K562 (cell line): ENCODE results near the gene ASF1B. TPM values are rescaled to one million over a fixed set of nuclear protein-coding genes. Genes with fewer than 3 reads are reported as not detected.

ENCODE experiments used
- ATAC-seq: fragments of 200-7000 bp; cut with Tn5 transposase; 3 replicates; pipeline ENCODE4 v1.9.1; 2020; ENCODE audit warnings: moderate library complexity
- BruUV-seq: library from RNA; stranded (reverse); fragments of 400-500 nt; replicated peaks from 2 replicates; lab custom pipeline; 2021; lab: Mats Ljungman, UMichigan
- CTCF ChIA-PET: fragments of 300-600 bp; formaldehyde crosslinking; extraction: SDS; loops from one replicate; lab custom pipeline; 2021; ENCODE audit warnings: low intra/inter-chr PET ratio; lab: Yijun Ruan, JAX
- POLR2A ChIA-PET: fragments of 300-600, 350-650 bp; sonication (Branson Sonifier 250); formaldehyde crosslinking; extraction: SDS; loops from one replicate; lab custom pipeline; 2021; ENCODE audit warnings: antibody characterized with exemption, inconsistent platforms; lab: Yijun Ruan, JAX
- DNase-seq, 4 experiments: peaks; one replicate each; pipeline versions ENCODE4 v3.0.0 to v3.0.0-alpha.2; 2011 to 2018; ENCODE audit warnings: low spot score in 3 of 4, mixed read lengths in 3 of 4; ENCODE audit errors: extremely low read depth in 1 of 4
- FAIRE-seq: peaks from 2 replicates; lab custom pipeline; 2011; peaks lifted over from hg19 to GRCh38; lab: Jason Lieb, UNC
- H2AFZ ChIP-seq: 2 replicates; pipeline ENCODE4 v1.6.0; 2011; ENCODE audit warnings: low read depth, low read length, control low read depth, inconsistent platforms
- H3K27ac ChIP-seq: fragments of 200-600 bp; 3 replicates; pipeline ENCODE4 v1.8.0; 2011; ENCODE audit warnings: low read depth, mild to moderate bottlenecking, control low read depth, inconsistent platforms, low read length, moderate library complexity, mixed read lengths; ENCODE audit errors: extremely low read depth
- H3K27me3 ChIP-seq, 2 experiments: fragments of 300-600 bp in 1 of 2; 2 replicates in 1 of 2; 3 replicates in 1 of 2; pipeline versions ENCODE4 v1.6.0 to v1.8.0; 2011; ENCODE audit warnings: inconsistent platforms in 2 of 2, low read length in 2 of 2, mild to moderate bottlenecking in 1 of 2, mixed read lengths in 1 of 2, moderate library complexity in 1 of 2; ENCODE audit not compliant: control insufficient read depth in 2 of 2, insufficient read depth in 2 of 2
- H3K36me3 ChIP-seq: fragments of 300-600 bp; 3 replicates; pipeline ENCODE4 v1.8.0; 2011; ENCODE audit warnings: mild to moderate bottlenecking, low read length, inconsistent platforms; ENCODE audit not compliant: control insufficient read depth, insufficient read depth
- H3K4me1 ChIP-seq, 2 experiments: fragments of 200-600 bp in 1 of 2; replicated peaks in 1 of 2; 2 replicates in 1 of 2; 3 replicates in 1 of 2; pipeline versions ENCODE4 v1.5.1 to v1.8.0; 2011; ENCODE audit warnings: inconsistent platforms in 2 of 2, low read length in 2 of 2, mild to moderate bottlenecking in 1 of 2, mixed read lengths in 1 of 2, moderate library complexity in 1 of 2; ENCODE audit not compliant: control insufficient read depth in 2 of 2, insufficient read depth in 2 of 2
- H3K4me2 ChIP-seq: 2 replicates; pipeline ENCODE4 v1.6.1; 2011; ENCODE audit warnings: low read length, control low read depth, inconsistent platforms, mixed read lengths; ENCODE audit not compliant: insufficient read depth
- H3K4me3 ChIP-seq: fragments of 200-600 bp; sonication (generic), shearing (Covaris generic); 2 replicates; pipeline ENCODE4 v1.5.1; 2016; ENCODE audit warnings: control low read depth, inconsistent platforms
- H3K79me2 ChIP-seq: fragments of 200-600 bp; 3 replicates; pipeline ENCODE4 v1.8.0; 2011; ENCODE audit warnings: low read length, inconsistent platforms; ENCODE audit not compliant: control insufficient read depth, insufficient read depth
- H3K9ac ChIP-seq, 2 experiments: 2 replicates each; pipeline versions ENCODE4 v1.6.0 to v1.6.1; 2011; ENCODE audit warnings: low read depth in 2 of 2, low read length in 2 of 2, control low read depth in 1 of 2, inconsistent platforms in 1 of 2, mild to moderate bottlenecking in 1 of 2, mixed read lengths in 1 of 2; ENCODE audit not compliant: insufficient read depth in 1 of 2
- H3K9me1 ChIP-seq: one replicate; pipeline ENCODE4 v1.6.0; 2011; ENCODE audit warnings: inconsistent platforms, mild to moderate bottlenecking, low read length, moderate library complexity; ENCODE audit not compliant: control insufficient read depth, insufficient read depth
- H3K9me3 ChIP-seq: replicated peaks from 2 replicates; pipeline ENCODE4 v1.5.1; 2011; ENCODE audit warnings: low read depth, low read length, inconsistent platforms; ENCODE audit not compliant: control insufficient read depth, insufficient read depth
- H4K20me1 ChIP-seq: replicated peaks from 2 replicates; pipeline ENCODE4 v1.6.1; 2011; ENCODE audit warnings: low read length, inconsistent platforms, mixed read lengths; ENCODE audit not compliant: control insufficient read depth, insufficient read depth
- BCLAF1 ChIP-seq, 2 experiments: fragments of 450-650 bp in 1 of 2; IDR thresholded peaks; 2 replicates each; pipeline ENCODE4 v1.6.1; 2011 to 2017; ENCODE audit warnings: low read depth in 2 of 2, antibody characterized with exemption in 1 of 2, borderline replicate concordance in 1 of 2, low read length in 1 of 2, mild to moderate bottlenecking in 1 of 2, mixed read lengths in 1 of 2; ENCODE audit not compliant: control insufficient read depth in 1 of 2
- GATAD2B ChIP-seq: fragments of 450-650 bp; IDR thresholded peaks from 2 replicates; pipeline ENCODE4 v1.6.1; 2017; ENCODE audit warnings: mild to moderate bottlenecking, borderline replicate concordance
- HDAC2 ChIP-seq: fragments of 450-650 bp; IDR thresholded peaks from 2 replicates; pipeline ENCODE4 v1.6.1; 2016; ENCODE audit warnings: mild to moderate bottlenecking
- SIN3B ChIP-seq: fragments of 450-650 bp; IDR thresholded peaks from 2 replicates; pipeline ENCODE4 v1.6.1; 2017; ENCODE audit warnings: low read depth, mild to moderate bottlenecking, moderate library complexity
- WGBS: fragments of 100-300 bp; shearing (Covaris generic); methylation state at CpG from one replicate; pipeline ENCODE4 v1.1.6; 2016; ENCODE audit warnings: low coverage, mixed read lengths; ENCODE audit not compliant: insufficient coverage; ENCODE audit errors: missing lambda C conversion rate; 5-methylcytosine and 5-hydroxymethylcytosine counted together
- in situ Hi-C: fragments of 300-500 bp; cut with MboI; formaldehyde crosslinking; loops from 4 replicates; pipeline ENCODE4 v1.15.0; 2018; ENCODE audit warnings: inconsistent platforms, mixed read lengths
- intact Hi-C: fragments of 100-400 bp; cut with micrococcal nuclease; formaldehyde crosslinking; loops from 2 replicates; pipeline ENCODE4 v1.14.2; 2022
- polyA plus RNA-seq, 8 experiments: library from polyadenylated mRNA; depleted of rRNA in 4 of 8; stranded (reverse) in 5 of 8; unstranded in 3 of 8; fragments of >200 nt; fragmentation: Nextera tagmentation in 2 of 8; fragmentation: Illumina TruSeq in 1 of 8; extraction: Ambion mirVana in 2 of 8; extraction: Trizol in 1 of 8; gene quantifications; 2 replicates each; pipeline versions ENCODE4 v1.2.1 to v1.2.3, GENCODE V29; 2011 to 2014; ENCODE audit warnings: inconsistent platforms in 1 of 8, missing spikeins in 1 of 8
- total RNA-seq, 7 experiments: library from RNA; depleted of rRNA in 6 of 7; stranded (reverse); fragments of >200 nt in 6 of 7; fragmentation: Illumina TruSeq in 2 of 7; extraction: Trizol in 2 of 7; gene quantifications; 2 replicates each; pipeline versions ENCODE4 v1.2.1 to v1.2.3, GENCODE V29; 2011 to 2021; ENCODE audit warnings: low replicate concordance in 1 of 7

The ASF1B gene
- total and polyA plus RNA-seq, 9 of the 15 experiments (the other 6 are each of a cell fraction or from before 2014, with no cell fraction given) = 6.0 to 69.4 (median 53.3) TPM

- TF ChIP-seq BCLAF1 (IDR thresholded peaks at IDR 0.05; ENCODE audit: borderline replicate concordance in 1 of 2, control insufficient read depth in 1 of 2, low read depth in 2 of 2, low read length in 1 of 2) = 0 out of 4 replicates have a peak, but pooled peaks of 1 of the 2 experiments have one; percentile 66
- TF ChIP-seq GATAD2B = peak; percentile 98
- TF ChIP-seq SIN3B = peak; percentile 58
These were observed 63.0 kb downstream of the ASF1B start (continued) for GRCh38 chr19:14073261-14073924.

- Histone ChIP-seq H3K36me3 (no peaks in the 10 kb centered on the region), H3K27me3 (no peaks in the 10 kb centered on the region), H3K79me2 (peaks cover 19% of the 10 kb centered on the region), H4K20me1 (no peaks in the 10 kb centered on the region), H3K27ac (peak within 1 kb of the TSS; percentile 68), H3K4me1 (peaks cover 9 to 48% of the 10 kb centered on the region in 2 experiments; a peak in 4 of 5 replicates), H2AFZ (peak within 1 kb of the TSS; percentile 95), H3K4me3 (peak within 1 kb of the TSS; percentile 55), H3K9me1 (no peaks in the 10 kb centered on the region), H3K9ac (peak within 1 kb of the TSS; percentile 69 to 97), H3K4me2 (peak within 1 kb of the TSS; percentile 82), H3K9me3 (no peaks in the 10 kb centered on the region)
- ATAC-seq (peak; percentile 43), DNase-seq (peak in 3 of 4 experiments; percentile 40 to 68 (median 62)), FAIRE-seq (no peak)
- CTCF ChIA-PET = interaction anchor here (0.6 to 3.7 kb wide), 7 partner anchors 17 to 1505 kb away, joined by 3 to 39 read pairs (median 3); no protein-coding TSS in a partner anchor
- in situ Hi-C loops (loop anchor here (5.0 to 25.0 kb wide), 2 partner anchors 190 to 485 kb away; no protein-coding TSS in a partner anchor), intact Hi-C loops (no loop called here)
- WGBS = 12% methylated on average over 25 of the region's 51 CpGs
- no TSS peak for BruUV-seq
- POLR2A ChIA-PET = interaction anchor here (0.5 kb wide), 2 partner anchors 104 to 444 kb away, joined by 3 to 4 read pairs; no protein-coding TSS in a partner anchor
- TF ChIP-seq HDAC2 = peak; percentile 40; the same call in 1 of the 2 replicates
These were observed 63.7 kb downstream of the ASF1B start, which contains the start of gene MISP3 for GRCh38 chr19:14072535-14073260. Gene MISP3, plus strand, starts transcription at chr19:14072786. Its CDS starts 524 bp downstream, at chr19:14073310.
